GM18951 (cell line): Measurements from ENCODE around the gene CNDP1.

Experiments
- POLR2A ChIP-seq: IDR thresholded peaks from 4 replicates; pipeline ENCODE4 v1.6.1; 2011; ENCODE audit warnings: mild to moderate bottlenecking; ENCODE audit not compliant: insufficient read length, insufficient read depth; ENCODE audit errors: extremely low read depth
- in situ Hi-C: fragments of 300-500 bp; cut with MboI; formaldehyde crosslinking; loops from one replicate; pipeline ENCODE4 v1.12.0; 2022; ENCODE audit warnings: low sequenced_read_pairs, mixed read lengths, inconsistent platforms; ENCODE audit not compliant: unreplicated experiment

The CNDP1 gene

GRCh38 chr18:74551452-74551851 is 17.2 kb downstream of the CNDP1 start:
- in situ Hi-C loops, result loop anchor here (10.0 to 25.0 kb wide), 2 partner anchors 189 to 357 kb away; no protein-coding TSS in a partner anchor

DNA sequence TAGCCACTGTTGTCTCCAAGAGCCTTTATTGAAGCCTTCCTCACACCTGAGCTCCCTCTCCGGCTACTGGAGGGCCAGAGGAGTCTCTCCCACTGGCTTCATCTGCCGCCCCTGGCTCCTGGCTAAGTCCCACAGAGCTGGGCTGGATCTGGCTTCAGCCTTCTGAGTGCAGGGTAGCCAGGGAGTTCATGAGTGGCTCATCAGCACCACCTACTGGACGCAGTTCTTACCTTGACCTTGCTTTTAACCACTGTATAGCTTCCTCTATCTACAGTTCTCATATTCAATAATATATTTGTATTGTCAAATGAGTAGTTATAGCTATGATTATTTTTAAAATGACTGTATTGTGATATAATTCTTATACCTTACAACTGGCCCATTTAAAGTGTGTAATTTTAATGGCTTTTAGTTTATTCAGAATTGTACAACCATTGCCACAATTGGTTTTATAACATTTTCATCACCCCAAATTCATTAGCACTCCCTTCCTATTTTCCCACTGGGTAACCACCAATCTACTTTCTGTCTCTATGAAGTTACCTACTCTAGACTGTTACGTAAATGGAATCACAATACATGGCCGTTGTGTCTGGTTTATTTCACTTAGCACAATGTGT is 17.7 kb downstream of the CNDP1 start:
- in situ Hi-C loops, result loop anchor here (10.0 to 25.0 kb wide), 2 partner anchors 190 to 357 kb away; no protein-coding TSS in a partner anchor

More at GRCh38 chr18:74551452-74551851, 17.2 kb downstream of the CNDP1 start:
- no peak for TF ChIP-seq POLR2A

DNA sequence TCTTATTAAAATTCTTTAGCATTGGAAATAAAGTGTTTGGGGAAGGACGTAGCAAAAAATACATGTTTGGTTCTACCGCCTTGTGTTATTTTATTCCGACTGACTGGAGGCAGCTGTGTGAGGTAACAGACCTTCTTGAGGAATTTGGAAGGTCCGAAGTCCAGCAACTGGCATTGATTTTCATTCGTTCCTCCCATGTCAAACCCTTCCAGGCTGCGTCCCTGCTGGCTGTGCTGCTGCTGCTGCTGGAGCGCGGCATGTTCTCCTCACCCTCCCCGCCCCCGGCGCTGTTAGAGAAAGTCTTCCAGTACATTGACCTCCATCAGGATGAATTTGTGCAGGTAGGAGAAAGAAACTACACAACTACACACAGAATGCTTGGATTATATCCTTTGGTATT is 21.8 kb downstream of the CNDP1 start:
- no peak for TF ChIP-seq POLR2A
- in situ Hi-C loops, result loop anchor here (10.0 to 25.0 kb wide), 2 partner anchors 194 to 361 kb away; no protein-coding TSS in a partner anchor

More for the DNA sequence above, 17.7 kb downstream of the CNDP1 start:
- no peak for TF ChIP-seq POLR2A

DNA sequence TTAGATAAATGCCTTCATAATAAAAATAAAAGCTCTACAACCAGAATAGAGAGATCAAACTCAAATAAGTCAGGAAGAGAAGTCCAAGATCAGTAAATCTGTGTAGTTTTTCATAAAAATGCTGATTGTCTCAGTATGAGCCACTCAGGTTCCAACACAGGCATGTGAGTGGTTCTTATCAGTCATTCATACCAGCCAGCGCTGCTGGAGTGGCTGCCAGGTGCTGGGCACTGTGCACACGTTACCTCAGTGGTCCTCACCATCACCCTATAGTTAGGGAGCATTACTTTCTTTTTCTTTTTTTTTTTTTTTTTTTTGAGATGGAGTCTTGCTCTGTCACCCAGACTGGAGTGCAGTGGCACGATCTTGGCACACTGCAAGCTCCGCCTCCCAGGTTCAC is 23.8 kb downstream of the CNDP1 start:
- in situ Hi-C loops, result loop anchor here (10.0 to 25.0 kb wide), 2 partner anchors 196 to 363 kb away; no protein-coding TSS in a partner anchor
- no peak for TF ChIP-seq POLR2A

DNA sequence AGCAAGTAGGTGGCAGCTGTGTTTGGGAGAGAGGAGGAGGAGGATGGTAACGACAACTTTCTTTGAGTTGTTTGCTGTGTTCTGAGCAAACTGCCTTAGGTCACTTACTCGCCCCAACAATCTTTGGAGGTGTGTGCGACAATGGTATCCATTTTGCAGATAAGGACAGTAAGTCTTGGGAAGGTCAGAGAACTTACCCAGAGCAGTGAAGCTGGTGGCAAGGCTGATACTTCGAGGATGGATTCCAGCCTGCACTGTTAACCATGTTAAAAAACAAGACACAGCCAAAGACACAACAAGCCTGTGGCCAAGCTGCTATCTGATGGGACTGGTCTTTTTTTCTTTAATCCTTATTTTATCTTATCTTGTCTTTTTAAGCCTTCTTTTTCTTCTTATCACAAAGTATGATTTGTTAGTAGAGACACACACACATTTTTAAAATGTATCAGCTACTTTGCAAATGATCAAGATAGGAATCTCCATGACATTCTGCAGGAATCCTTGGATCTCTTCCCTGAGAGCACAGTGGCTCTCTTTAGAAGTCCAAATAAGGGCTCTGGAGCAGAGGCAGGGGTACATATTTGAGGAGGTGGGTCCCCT is 27.9 kb downstream of the CNDP1 start:
- in situ Hi-C loops, result loop anchor here (25.0 kb wide), 1 partner anchor 200 kb away; no protein-coding TSS in a partner anchor
- TF ChIP-seq POLR2A, result no peak

GRCh38 chr18:74562775-74563174 is 28.5 kb downstream of the CNDP1 start:
- TF ChIP-seq POLR2A, result no peak
- in situ Hi-C loops, result loop anchor here (25.0 kb wide), 1 partner anchor 200 kb away; no protein-coding TSS in a partner anchor

- in situ Hi-C loops, result loop anchor here (25.0 kb wide), 1 partner anchor 202 kb away; no protein-coding TSS in a partner anchor
These were observed 29.7 kb downstream of the CNDP1 start for GRCh38 chr18:74563999-74564398.

GRCh38 chr18:74565164-74565563 is 30.9 kb downstream of the CNDP1 start:
- in situ Hi-C loops, result loop anchor here (25.0 kb wide), 1 partner anchor 203 kb away; no protein-coding TSS in a partner anchor

More at GRCh38 chr18:74563999-74564398, 29.7 kb downstream of the CNDP1 start:
- TF ChIP-seq POLR2A, result no peak

- in situ Hi-C loops, result loop anchor here (25.0 kb wide), 1 partner anchor 204 kb away; no protein-coding TSS in a partner anchor
These were observed 31.7 kb downstream of the CNDP1 start for GRCh38 chr18:74565993-74566392.

DNA sequence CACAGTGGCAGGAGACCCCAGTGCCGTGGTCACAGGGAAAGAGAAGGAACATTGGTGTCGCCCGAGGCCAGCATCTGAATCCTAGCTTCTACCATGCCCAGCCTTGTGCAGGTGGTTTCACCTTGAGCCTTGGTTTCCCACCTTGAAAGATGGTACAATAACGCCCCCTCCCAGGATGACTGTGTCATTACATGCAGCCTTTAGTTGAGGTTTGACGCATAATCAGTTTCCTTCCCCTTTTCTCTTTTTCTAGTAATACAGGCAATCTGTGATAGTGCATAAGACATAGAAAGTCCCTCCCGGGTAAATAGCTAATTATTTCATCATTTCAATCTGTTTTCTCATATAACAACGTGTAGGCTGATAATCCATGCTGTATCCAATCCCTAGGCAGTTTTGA is 33.5 kb downstream of the CNDP1 start:
- in situ Hi-C loops, result loop anchor here (25.0 kb wide), 1 partner anchor 206 kb away; no protein-coding TSS in a partner anchor
- TF ChIP-seq POLR2A, result no peak

DNA sequence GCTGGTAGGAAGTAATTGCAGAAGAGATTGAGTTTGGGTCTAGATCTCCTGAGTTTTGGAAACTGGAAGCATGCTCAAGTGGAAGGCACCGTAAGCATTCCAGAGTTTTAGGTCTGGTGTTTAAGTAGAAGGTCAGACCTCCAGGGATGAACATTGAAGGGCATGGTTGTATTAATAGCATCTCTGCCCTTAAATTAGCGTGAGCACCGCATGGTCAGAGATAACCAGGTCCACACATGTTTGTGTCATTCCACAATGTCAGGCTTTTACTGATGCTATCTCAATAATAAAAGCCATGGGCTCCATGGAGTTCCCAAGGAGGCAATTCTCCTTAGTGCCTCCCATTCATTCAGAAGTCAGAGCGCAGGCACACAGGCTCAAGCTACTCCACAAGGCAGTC is 35.1 kb downstream of the CNDP1 start:
- TF ChIP-seq POLR2A, result no peak
- in situ Hi-C loops, result loop anchor here (25.0 kb wide), 1 partner anchor 207 kb away; no protein-coding TSS in a partner anchor

GRCh38 chr18:74570266-74570665 is 36.0 kb downstream of the CNDP1 start:
- in situ Hi-C loops, result loop anchor here (25.0 kb wide), 1 partner anchor 208 kb away; no protein-coding TSS in a partner anchor
- no peak for TF ChIP-seq POLR2A

DNA sequence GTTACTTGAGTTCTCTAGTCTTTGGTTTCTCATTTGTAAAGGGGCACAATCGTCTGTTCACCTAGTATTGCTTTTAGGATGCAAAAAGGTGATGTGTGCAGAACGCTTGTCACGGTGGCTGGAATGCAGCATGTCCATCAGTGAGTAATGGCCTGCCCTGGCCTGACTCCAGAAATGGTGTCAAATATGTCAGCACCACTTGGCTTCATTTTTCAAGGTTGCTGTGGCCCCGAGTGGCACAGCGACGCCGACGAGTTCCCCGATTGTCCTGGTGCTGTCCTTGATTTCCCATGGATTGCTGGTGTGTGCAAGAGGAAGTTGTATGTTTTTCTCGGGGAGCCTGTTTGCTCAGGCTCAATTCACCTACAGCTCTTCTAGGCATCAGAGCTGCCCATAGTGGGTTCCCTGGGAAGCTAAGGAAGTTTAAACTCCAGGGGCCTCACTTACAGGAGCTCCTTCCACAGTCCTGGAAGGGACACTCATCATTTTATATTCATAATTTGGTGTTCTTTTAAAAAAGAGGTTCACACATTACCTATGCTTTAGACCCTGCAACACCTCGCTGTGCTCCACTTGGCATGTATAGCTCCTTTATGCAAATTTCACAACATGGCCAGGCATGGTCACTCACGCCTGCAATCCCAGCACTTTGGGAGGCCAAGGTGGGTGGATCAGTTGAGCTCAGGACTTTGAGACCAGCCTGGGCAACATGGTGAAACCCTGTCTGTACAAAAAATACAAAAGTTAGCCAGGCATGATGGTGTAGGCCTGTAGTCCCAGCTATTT is 37.8 kb downstream of the CNDP1 start:
- in situ Hi-C loops, result loop anchor here (25.0 kb wide), 1 partner anchor 210 kb away; no protein-coding TSS in a partner anchor
- no peak for TF ChIP-seq POLR2A
